H1 (cell line): ENCODE data around the gene CDK19. TPM values are rescaled to one million over a fixed set of nuclear protein-coding genes. Genes with fewer than 3 reads are reported as not detected.

Experiments
- CTCF ChIA-PET: fragments of 300-600 bp; sonication (Branson Sonifier 250); formaldehyde crosslinking; loops from one replicate; lab custom pipeline; 2021; ENCODE audit not compliant: partially characterized antibody; lab: Charles Lee
- POLR2A ChIA-PET: fragments of 300-600 bp; sonication (Branson Sonifier 250); formaldehyde crosslinking; loops from one replicate; lab custom pipeline; 2021; ENCODE audit warnings: inconsistent platforms; ENCODE audit not compliant: partially characterized antibody; lab: Charles Lee
- DNase-seq, 2 experiments: peaks; one replicate each; pipeline versions ENCODE4 v3.0.0 to v3.0.0-alpha.2; 2010 to 2022; ENCODE audit warnings: low spot score in 2 of 2, low read depth in 1 of 2, mixed read lengths in 1 of 2
- FAIRE-seq: peaks from 2 replicates; lab custom pipeline; 2011; peaks lifted over from hg19 to GRCh38; lab: Jason Lieb, UNC
- H2AFZ ChIP-seq: 2 replicates; pipeline ENCODE4 v1.8.1; 2012; ENCODE audit warnings: low read length, inconsistent platforms
- H2AK5ac ChIP-seq: 2 replicates; pipeline ENCODE4 v1.6.1; 2013; ENCODE audit warnings: low read depth, low read length
- H2BK120ac ChIP-seq: replicated peaks from 2 replicates; pipeline ENCODE3; 2013; ENCODE audit warnings: low read depth, low read length, inconsistent platforms
- H2BK12ac ChIP-seq: 2 replicates; pipeline ENCODE4 v1.6.1; 2013; ENCODE audit warnings: low read depth, low read length
- H2BK15ac ChIP-seq: 2 replicates; pipeline ENCODE4 v1.6.1; 2013; ENCODE audit warnings: low read length
- H2BK20ac ChIP-seq: 2 replicates; pipeline ENCODE4 v1.6.1; 2013; ENCODE audit warnings: low read length
- H2BK5ac ChIP-seq: 2 replicates; pipeline ENCODE4 v1.6.1; 2013; ENCODE audit warnings: low read depth, low read length
- H3K14ac ChIP-seq: 2 replicates; pipeline ENCODE4 v1.6.1; 2013; ENCODE audit warnings: inconsistent platforms; ENCODE audit not compliant: insufficient read length
- H3K18ac ChIP-seq: 2 replicates; pipeline ENCODE4 v1.6.1; 2013; ENCODE audit warnings: low read length; ENCODE audit errors: extremely low read depth
- H3K23ac ChIP-seq: 2 replicates; pipeline ENCODE4 v1.6.1; 2013; ENCODE audit warnings: inconsistent platforms; ENCODE audit not compliant: insufficient read length
- H3K23me2 ChIP-seq: 2 replicates; pipeline ENCODE4 v1.6.1; 2013; ENCODE audit warnings: low read depth, low read length
- H3K27ac ChIP-seq: 2 replicates; pipeline ENCODE4 v1.6.1; 2011; ENCODE audit warnings: low read depth, low read length, inconsistent platforms
- H3K27me3 ChIP-seq, 4 experiments: replicated peaks in 1 of 4; 1 replicate in 1 of 4; 2 replicates in 3 of 4; pipeline versions ENCODE4 v1.6.1 to v1.8.1; 2011 to 2013; ENCODE audit warnings: low read length in 3 of 4, mild to moderate bottlenecking in 3 of 4, inconsistent platforms in 2 of 4, mixed read lengths in 2 of 4, moderate library complexity in 1 of 4; ENCODE audit not compliant: control insufficient read depth in 3 of 4, insufficient read depth in 3 of 4; ENCODE audit errors: extremely low read depth in 1 of 4
- H3K36me3 ChIP-seq, 4 experiments: 2 replicates each; pipeline versions ENCODE4 v1.6.1 to v1.8.1; 2011 to 2013; ENCODE audit warnings: mild to moderate bottlenecking in 4 of 4, low read length in 3 of 4, moderate library complexity in 2 of 4, control low read depth in 1 of 4, inconsistent platforms in 1 of 4; ENCODE audit not compliant: insufficient read depth in 4 of 4, control insufficient read depth in 2 of 4
- H3K4ac ChIP-seq: replicated peaks from 2 replicates; pipeline ENCODE3; 2013; ENCODE audit warnings: low read length, low read depth, mixed read lengths, inconsistent platforms; ENCODE audit not compliant: insufficient read length
- H3K4me1 ChIP-seq, 4 experiments: replicated peaks in 1 of 4; 1 replicate in 1 of 4; 2 replicates in 3 of 4; pipeline versions ENCODE4 v1.6.1 to v1.8.1; 2011 to 2013; ENCODE audit warnings: low read length in 3 of 4, inconsistent platforms in 2 of 4, mixed read lengths in 1 of 4; ENCODE audit not compliant: insufficient read depth in 4 of 4, control insufficient read depth in 3 of 4
- H3K4me2 ChIP-seq, 2 experiments: 2 replicates each; pipeline versions ENCODE4 v1.6.1 to v1.8.1; 2011 to 2013; ENCODE audit warnings: low read depth in 2 of 2, low read length in 2 of 2, control low read depth in 1 of 2, inconsistent platforms in 1 of 2, mild to moderate bottlenecking in 1 of 2; ENCODE audit not compliant: insufficient read depth in 1 of 2
- H3K4me3 ChIP-seq, 4 experiments: fragments of 200-600, 300-600 bp in 1 of 4; sonication (generic), shearing (Covaris generic), sonication (Bioruptor Twin) in 1 of 4; 2 replicates each; pipeline versions ENCODE4 v1.5.1 to v1.8.1; 2011 to 2016; ENCODE audit warnings: low read length in 4 of 4, low read depth in 3 of 4, control low read depth in 2 of 4, inconsistent platforms in 2 of 4, mild to moderate bottlenecking in 2 of 4, mixed read lengths in 1 of 4, moderate library complexity in 1 of 4; ENCODE audit not compliant: insufficient read depth in 2 of 4; ENCODE audit errors: extremely low read depth in 1 of 4
- H3K56ac ChIP-seq: replicated peaks from 2 replicates; pipeline ENCODE3; 2013; ENCODE audit warnings: low read depth, mild to moderate bottlenecking, mixed read lengths, low read length, inconsistent platforms; ENCODE audit not compliant: insufficient read length
- H3K79me1 ChIP-seq: 2 replicates; pipeline ENCODE4 v1.6.1; 2013; ENCODE audit warnings: low read depth, low read length, control low read depth
- H3K79me2 ChIP-seq, 2 experiments: 2 replicates each; pipeline versions ENCODE4 v1.6.1 to v1.8.1; 2012 to 2013; ENCODE audit warnings: low read length in 2 of 2, mild to moderate bottlenecking in 2 of 2, inconsistent platforms in 1 of 2; ENCODE audit not compliant: insufficient read depth in 2 of 2, control insufficient read depth in 1 of 2
- H3K9ac ChIP-seq, 4 experiments: replicated peaks in 1 of 4; 1 replicate in 1 of 4; 2 replicates in 3 of 4; pipeline versions ENCODE4 v1.6.1 to v1.8.1; 2011 to 2013; ENCODE audit warnings: low read depth in 3 of 4, low read length in 3 of 4, control low read depth in 2 of 4, mild to moderate bottlenecking in 2 of 4, moderate library complexity in 2 of 4, inconsistent platforms in 1 of 4; ENCODE audit errors: extremely low read depth in 1 of 4
- H3K9me3 ChIP-seq, 2 experiments: 2 replicates each; pipeline versions ENCODE4 v1.6.1 to v1.8.1; 2012 to 2013; ENCODE audit warnings: mild to moderate bottlenecking in 2 of 2, moderate library complexity in 2 of 2, control low read depth in 1 of 2, inconsistent platforms in 1 of 2, low read depth in 1 of 2, low read length in 1 of 2, mixed read lengths in 1 of 2; ENCODE audit not compliant: insufficient read depth in 2 of 2
- H4K20me1 ChIP-seq, 2 experiments: replicated peaks in 1 of 2; 2 replicates each; pipeline versions ENCODE3 to v1.8.1; 2011 to 2013; ENCODE audit warnings: inconsistent platforms in 2 of 2, low read length in 2 of 2, mild to moderate bottlenecking in 1 of 2; ENCODE audit not compliant: insufficient read depth in 2 of 2, control insufficient read depth in 1 of 2
- H4K5ac ChIP-seq: 2 replicates; pipeline ENCODE4 v1.6.1; 2013; ENCODE audit warnings: low read length, low read depth, mixed read lengths, inconsistent platforms; ENCODE audit not compliant: insufficient read length
- H4K8ac ChIP-seq: 2 replicates; pipeline ENCODE4 v1.8.0; 2013; ENCODE audit warnings: mild to moderate bottlenecking, moderate library complexity, low read length, inconsistent platforms; ENCODE audit not compliant: insufficient read depth; ENCODE audit errors: extremely low read depth
- H4K91ac ChIP-seq: replicated peaks from 2 replicates; pipeline ENCODE3; 2013; ENCODE audit warnings: low read length, mixed read lengths, inconsistent platforms; ENCODE audit not compliant: insufficient read length
- POU5F1 ChIP-seq: IDR thresholded peaks from 2 replicates; pipeline ENCODE4 v1.6.1; 2011; ENCODE audit warnings: low read depth, mild to moderate bottlenecking, low read length, moderate library complexity
- SP1 ChIP-seq: IDR thresholded peaks from 2 replicates; pipeline ENCODE4 v1.6.1; 2011; ENCODE audit warnings: low read depth, low read length
- WGBS, 2 experiments: shearing (Covaris generic) in 1 of 2; methylation state at CpG; one replicate each; pipeline versions ENCODE4 v1.1.6 to v1.1.7; 2013 to 2015; ENCODE audit warnings: low lambda C conversion rate in 2 of 2, mixed read lengths in 2 of 2, inconsistent platforms in 1 of 2, low coverage in 1 of 2, missing lambda C conversion rate in 1 of 2; ENCODE audit not compliant: insufficient replicate concordance in 2 of 2, insufficient coverage in 1 of 2, insufficient read length in 1 of 2; ENCODE audit errors: extremely low coverage in 1 of 2, missing lambda C conversion rate in 1 of 2; 5-methylcytosine and 5-hydroxymethylcytosine counted together
- polyA plus RNA-seq, 7 experiments: library from polyadenylated mRNA; depleted of rRNA in 3 of 7; stranded (reverse) in 5 of 7; unstranded in 2 of 7; fragments of >200 nt in 5 of 7; fragments of 200-250 nt in 2 of 7; gene quantifications; 1 replicate in 5 of 7; 2 replicates in 1 of 7; 4 replicates in 1 of 7; pipeline versions ENCODE4 v1.2.1 to v1.2.3, GENCODE V29; 2011 to 2013; ENCODE audit warnings: missing spikeins in 2 of 7, mixed read lengths in 2 of 7
- total RNA-seq: library from RNA; stranded (reverse); fragmentation: NEBNext Ultra II Directional; extraction: Animal tissue kit (Norgen Biotek cat#: 25700); gene quantifications from 2 replicates; pipeline ENCODE4 v1.2.1, GENCODE V29; 2021

CDK19 gene
- total and polyA plus RNA-seq, 2 of the 8 experiments (the other 6 are each of a cell fraction or from before 2014, with no cell fraction given): 4.9 to 12.6 TPM

GRCh38 chr6:110643175-110643574, 172.1 kb downstream of the CDK19 start:
- H3K4me2 ChIP-seq: no peak overlapping the region
- ChIA-PET CTCF (interaction anchor here (0.7 to 1.5 kb wide), 4 partner anchors 11 to 116 kb away, joined by 3 to 4 read pairs (median 4); no protein-coding TSS in a partner anchor), POLR2A (no interaction called here)
- no peaks in the 10 kb centered on the region for H3K9me3 ChIP-seq
- no peak overlapping the region for H2AFZ ChIP-seq
- no peaks in the 10 kb centered on the region for H3K23me2 ChIP-seq
- FAIRE-seq (no peak), DNase-seq (no peak)
- no peak overlapping the region for H4K5ac ChIP-seq
- WGBS, 2 experiments: 72% methylated on average over 2 of the region's 2 CpGs; no CpG with 5 or more reads in 1 of the 2 experiments
- H3K56ac ChIP-seq: no peak overlapping the region
- no peaks in the 10 kb centered on the region; a peak in 1 of 8 replicates for H3K36me3 ChIP-seq
- no peak overlapping the region for H4K8ac ChIP-seq
- H3K4me3 ChIP-seq: no peak overlapping the region
- H3K27ac ChIP-seq: no peak overlapping the region
- H3K79me2 ChIP-seq: no peaks in the 10 kb centered on the region
- TF ChIP-seq SP1 (no peak), POU5F1 (no peak)
- H2BK5ac ChIP-seq: no peak overlapping the region
- H3K9ac ChIP-seq: no peak overlapping the region
- no peak overlapping the region for H3K14ac ChIP-seq
- no peak overlapping the region for H3K4ac ChIP-seq
- no peak overlapping the region for H2AK5ac ChIP-seq
- H2BK12ac ChIP-seq: no peak overlapping the region
- H2BK20ac ChIP-seq: no peak overlapping the region
- no peaks in the 10 kb centered on the region for H4K20me1 ChIP-seq
- no peak overlapping the region for H2BK15ac ChIP-seq
- no peak overlapping the region for H3K23ac ChIP-seq
- H3K27me3 ChIP-seq: no peaks in the 10 kb centered on the region
- no peaks in the 10 kb centered on the region for H3K79me1 ChIP-seq
- no peak overlapping the region for H2BK120ac ChIP-seq
- H3K4me1 ChIP-seq: no peaks in the 10 kb centered on the region; a peak in 3 of 7 replicates
- H4K91ac ChIP-seq: no peak overlapping the region
- no peak overlapping the region for H3K18ac ChIP-seq
